Kidney epithelial cell (primary cell): Measurements from ENCODE around the gene CANX. TPM values are rescaled to one million over a fixed set of nuclear protein-coding genes. Genes with fewer than 3 reads are reported as not detected.

ENCODE experiments used
- DNase-seq: peaks from one replicate; pipeline ENCODE4 v3.0.0-alpha.2; 2010; ENCODE audit warnings: low read depth
- H3K27me3 ChIP-seq: 2 replicates; pipeline ENCODE4 v1.6.0; 2011; ENCODE audit warnings: low read length; ENCODE audit not compliant: control insufficient read depth, insufficient read depth
- H3K36me3 ChIP-seq: 2 replicates; pipeline ENCODE4 v1.5.1; 2011; ENCODE audit warnings: low read length; ENCODE audit not compliant: control insufficient read depth, insufficient read depth
- H3K4me3 ChIP-seq: 2 replicates; pipeline ENCODE4 v1.5.1; 2011; ENCODE audit warnings: low read depth, mild to moderate bottlenecking, control low read depth, low read length
- total RNA-seq: library from RNA; depleted of rRNA; stranded (reverse); fragments of >200 nt; gene quantifications from 2 replicates; pipeline ENCODE4 v1.2.3, GENCODE V29; 2015
- TF ChIP-seq, protein P1 (sequence below): IDR thresholded peaks from 2 replicates; pipeline ENCODE4 v1.5.1; 2011; ENCODE audit warnings: mild to moderate bottlenecking, moderate library complexity, low read length, control low read depth, inconsistent platforms; ENCODE audit not compliant: insufficient read depth, poor library complexity, severe bottlenecking

CANX gene
- total RNA-seq, 1 donor from 2014 or later: 649 TPM

DNA sequence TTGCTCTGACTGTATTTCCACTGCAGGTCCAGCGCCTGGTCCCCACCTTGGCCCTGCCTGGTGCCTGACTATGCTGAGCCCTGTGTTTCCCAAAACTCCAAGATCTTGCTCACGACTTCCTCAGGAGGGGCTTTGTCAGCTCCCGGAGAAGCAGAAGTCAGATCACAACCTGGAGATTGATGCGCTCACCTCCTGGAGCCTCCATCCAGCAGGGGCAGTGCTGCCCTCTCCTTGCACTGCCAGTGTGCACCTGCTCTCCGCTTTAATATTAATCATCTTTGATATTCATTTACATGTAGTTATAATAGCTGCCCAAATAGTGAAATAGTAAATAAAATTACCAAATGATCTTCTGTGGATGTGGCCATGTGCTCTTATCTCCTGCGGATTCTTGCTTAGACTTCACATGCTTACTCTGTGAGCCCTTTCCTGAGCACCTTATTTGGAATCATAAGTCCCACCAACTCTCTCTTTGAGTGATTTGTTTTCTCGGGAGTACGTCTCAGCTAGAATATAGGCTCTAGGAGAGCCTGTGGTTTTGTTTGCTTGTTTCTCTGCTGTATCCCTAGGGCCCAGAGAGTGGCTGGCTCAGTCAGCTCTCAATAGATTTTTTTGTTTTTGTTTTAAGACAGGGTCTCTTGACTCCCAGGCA, 51.2 kb downstream of the CANX start:
- no peaks in the 10 kb centered on the region for H3K36me3 ChIP-seq
- no peak for DNase-seq
- no peaks in the 10 kb centered on the region for H3K27me3 ChIP-seq
- TF ChIP-seq, protein P1, sequence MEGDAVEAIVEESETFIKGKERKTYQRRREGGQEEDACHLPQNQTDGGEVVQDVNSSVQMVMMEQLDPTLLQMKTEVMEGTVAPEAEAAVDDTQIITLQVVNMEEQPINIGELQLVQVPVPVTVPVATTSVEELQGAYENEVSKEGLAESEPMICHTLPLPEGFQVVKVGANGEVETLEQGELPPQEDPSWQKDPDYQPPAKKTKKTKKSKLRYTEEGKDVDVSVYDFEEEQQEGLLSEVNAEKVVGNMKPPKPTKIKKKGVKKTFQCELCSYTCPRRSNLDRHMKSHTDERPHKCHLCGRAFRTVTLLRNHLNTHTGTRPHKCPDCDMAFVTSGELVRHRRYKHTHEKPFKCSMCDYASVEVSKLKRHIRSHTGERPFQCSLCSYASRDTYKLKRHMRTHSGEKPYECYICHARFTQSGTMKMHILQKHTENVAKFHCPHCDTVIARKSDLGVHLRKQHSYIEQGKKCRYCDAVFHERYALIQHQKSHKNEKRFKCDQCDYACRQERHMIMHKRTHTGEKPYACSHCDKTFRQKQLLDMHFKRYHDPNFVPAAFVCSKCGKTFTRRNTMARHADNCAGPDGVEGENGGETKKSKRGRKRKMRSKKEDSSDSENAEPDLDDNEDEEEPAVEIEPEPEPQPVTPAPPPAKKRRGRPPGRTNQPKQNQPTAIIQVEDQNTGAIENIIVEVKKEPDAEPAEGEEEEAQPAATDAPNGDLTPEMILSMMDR: no peak
- no peak overlapping the region for H3K4me3 ChIP-seq

- no peak for DNase-seq
- Histone ChIP-seq H3K4me3 (no peak overlapping the region), H3K36me3 (no peaks in the 10 kb centered on the region), H3K27me3 (no peaks in the 10 kb centered on the region)
- TF ChIP-seq, protein P1: no peak
Observed at GRCh38 chr5:179753971-179754370, 55.2 kb downstream of the CANX start.

DNA sequence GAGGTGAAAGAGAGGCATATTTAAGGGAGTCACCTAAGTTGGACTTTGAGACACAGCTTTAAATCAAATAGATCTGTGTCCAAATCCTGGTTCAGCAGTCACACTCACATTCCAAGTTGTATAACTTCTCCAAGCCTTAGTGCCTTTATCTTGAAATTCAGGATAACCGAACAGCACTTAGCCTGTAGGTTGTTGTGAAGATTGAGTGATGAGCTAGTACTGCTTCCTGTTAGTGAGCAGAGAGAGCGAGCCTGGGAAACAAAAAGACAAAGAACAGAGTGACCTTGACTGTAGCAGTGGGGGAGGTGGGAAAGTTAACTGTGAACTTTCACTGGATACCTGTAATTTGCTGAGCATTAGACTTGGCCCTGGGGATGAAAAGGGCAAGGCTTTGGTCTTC, 56.3 kb downstream of the CANX start:
- TF ChIP-seq, protein P1: no peak
- Histone ChIP-seq H3K4me3 (no peak overlapping the region), H3K36me3 (no peaks in the 10 kb centered on the region), H3K27me3 (no peaks in the 10 kb centered on the region)
- DNase-seq: no peak

- Histone ChIP-seq H3K27me3 (no peaks in the 10 kb centered on the region), H3K36me3 (no peaks in the 10 kb centered on the region), H3K4me3 (no peak overlapping the region)
- TF ChIP-seq, protein P1: no peak
- DNase-seq: no peak
Observed at GRCh38 chr5:179758955-179759354, 60.2 kb downstream of the CANX start.

DNA sequence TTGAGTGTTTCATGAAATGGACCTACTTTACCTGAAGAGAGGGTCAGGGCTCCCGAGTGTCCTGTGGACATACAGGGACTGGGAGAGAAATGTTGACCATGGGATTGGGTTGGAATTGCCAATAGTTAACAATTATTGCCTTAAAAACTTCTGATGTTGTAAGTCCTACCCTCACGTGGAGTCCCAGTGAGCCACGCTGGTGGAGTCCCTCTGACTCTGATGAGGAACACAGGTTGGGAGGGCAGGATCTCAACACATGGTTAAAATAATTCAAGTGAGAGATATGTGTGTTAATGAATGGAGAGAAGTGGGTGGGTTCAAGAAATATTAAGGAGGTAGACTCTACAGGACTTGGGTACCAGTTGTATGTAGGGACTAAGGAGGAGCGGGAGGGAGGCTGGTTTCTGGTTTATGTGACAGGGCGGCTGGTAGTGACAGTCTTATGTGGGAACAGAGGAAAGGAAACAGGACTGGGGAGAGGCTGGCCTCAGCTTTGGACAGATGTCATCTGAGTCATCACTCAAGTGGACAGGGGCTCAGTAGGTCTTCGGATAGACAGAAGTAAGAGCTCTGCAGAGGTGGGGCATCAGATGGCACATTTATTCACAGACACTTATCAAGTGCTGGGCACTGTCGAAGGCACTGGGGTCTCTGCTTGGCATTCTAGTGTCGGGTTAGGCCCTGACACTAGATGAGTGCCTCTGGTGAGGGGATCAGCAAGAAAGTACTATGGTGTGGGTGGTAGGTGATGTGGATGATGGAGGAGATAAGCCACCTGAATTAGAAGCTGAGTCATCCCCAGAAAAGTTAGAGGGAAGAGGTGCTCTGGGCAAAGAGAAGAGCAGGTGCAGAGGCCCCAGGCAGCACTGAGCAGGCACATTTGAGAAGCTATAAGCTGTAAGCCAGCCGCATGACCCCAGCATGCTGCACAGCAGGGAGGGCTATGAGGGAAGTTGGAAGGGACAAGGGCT, 61.1 kb downstream of the CANX start:
- Histone ChIP-seq H3K27me3 (no peaks in the 10 kb centered on the region), H3K36me3 (no peaks in the 10 kb centered on the region), H3K4me3 (no peak overlapping the region)
- DNase-seq: no peak
- TF ChIP-seq, protein P1: no peak
